ENCODE data around the gene TLX2. TPM values are rescaled to one million over a fixed set of nuclear protein-coding genes. Genes with fewer than 3 reads are reported as not detected.

Gene TLX2
- total RNA-seq, 1 experiment from 2014 or later, result 2.5 TPM

GRCh38 chr2:74491648-74492544 lies 22.4 kb upstream of the TLX2 start:
- H2AFZ ChIP-seq (ENCODE audit: low read length), result no peak overlapping the region
- no peak overlapping the region for H3K9ac ChIP-seq (ENCODE audit: low read length)
- no peaks in the 10 kb centered on the region for H4K20me1 ChIP-seq (ENCODE audit: insufficient read depth, low read depth, low read length)
- no peak overlapping the region for H3K27ac ChIP-seq (ENCODE audit: low read length)
- H3K9me2 ChIP-seq (replicated peaks; ENCODE audit: insufficient read depth, low read length), result no peaks in the 10 kb centered on the region
- H3K4me3 ChIP-seq (ENCODE audit: low read length), result no peak overlapping the region
- no peak overlapping the region for H3K4me2 ChIP-seq (ENCODE audit: low read depth, low read length, poor library complexity, severe bottlenecking)
- H3K79me2 ChIP-seq (ENCODE audit: low read length), result peaks cover 4% of the 10 kb centered on the region; the same call in 1 of the 2 replicates
- H3K9me3 ChIP-seq (ENCODE audit: low read length), result no peaks in the 10 kb centered on the region
- no peaks in the 10 kb centered on the region for H3K27me3 ChIP-seq (ENCODE audit: low read length)
- H3K36me3 ChIP-seq (ENCODE audit: insufficient read depth, low read length), result peaks cover 25% of the 10 kb centered on the region; the same call in 1 of the 2 replicates
- no peak for DNase-seq
- H3K4me1 ChIP-seq (ENCODE audit: low read length), result no peaks in the 10 kb centered on the region

- Histone ChIP-seq H3K4me2 (ENCODE audit: low read depth, low read length, poor library complexity, severe bottlenecking) (no peak overlapping the region), H3K9me2 (replicated peaks; ENCODE audit: insufficient read depth, low read length) (no peaks in the 10 kb centered on the region), H2AFZ (ENCODE audit: low read length) (no peak overlapping the region), H3K27me3 (ENCODE audit: low read length) (no peaks in the 10 kb centered on the region), H4K20me1 (ENCODE audit: insufficient read depth, low read depth, low read length) (no peaks in the 10 kb centered on the region), H3K36me3 (ENCODE audit: insufficient read depth, low read length) (peaks cover 22% of the 10 kb centered on the region; the same call in 1 of the 2 replicates), H3K79me2 (ENCODE audit: low read length) (no peaks in the 10 kb centered on the region), H3K27ac (ENCODE audit: low read length) (no peak overlapping the region), H3K4me1 (ENCODE audit: low read length) (no peaks in the 10 kb centered on the region), H3K9me3 (ENCODE audit: low read length) (no peaks in the 10 kb centered on the region), H3K9ac (ENCODE audit: low read length) (no peak overlapping the region), H3K4me3 (ENCODE audit: low read length) (no peak overlapping the region)
- no peak for DNase-seq
Observed at GRCh38 chr2:74493546-74493945, 20.7 kb upstream of the TLX2 start.

- Histone ChIP-seq H3K9ac (ENCODE audit: low read length) (no peak overlapping the region), H3K4me1 (ENCODE audit: low read length) (no peaks in the 10 kb centered on the region), H3K4me3 (ENCODE audit: low read length) (no peak overlapping the region), H3K27me3 (ENCODE audit: low read length) (no peaks in the 10 kb centered on the region), H3K79me2 (ENCODE audit: low read length) (no peaks in the 10 kb centered on the region), H2AFZ (ENCODE audit: low read length) (no peak overlapping the region), H3K9me2 (replicated peaks; ENCODE audit: insufficient read depth, low read length) (no peaks in the 10 kb centered on the region), H3K27ac (ENCODE audit: low read length) (no peak overlapping the region), H3K36me3 (ENCODE audit: insufficient read depth, low read length) (peaks cover 22% of the 10 kb centered on the region; the same call in 1 of the 2 replicates), H3K4me2 (ENCODE audit: low read depth, low read length, poor library complexity, severe bottlenecking) (no peak overlapping the region), H4K20me1 (ENCODE audit: insufficient read depth, low read depth, low read length) (no peaks in the 10 kb centered on the region), H3K9me3 (ENCODE audit: low read length) (no peaks in the 10 kb centered on the region)
- no peak for DNase-seq
Observed at GRCh38 chr2:74495440-74495839, 18.8 kb upstream of the TLX2 start.

- Histone ChIP-seq H3K27me3 (ENCODE audit: low read length) (no peaks in the 10 kb centered on the region), H3K9me2 (replicated peaks; ENCODE audit: insufficient read depth, low read length) (no peaks in the 10 kb centered on the region), H3K4me1 (ENCODE audit: low read length) (peaks cover 12% of the 10 kb centered on the region), H3K9me3 (ENCODE audit: low read length) (no peaks in the 10 kb centered on the region), H3K27ac (ENCODE audit: low read length) (no peak overlapping the region), H3K4me2 (ENCODE audit: low read depth, low read length, poor library complexity, severe bottlenecking) (no peak overlapping the region), H3K36me3 (ENCODE audit: insufficient read depth, low read length) (peaks cover 12% of the 10 kb centered on the region; the same call in 1 of the 2 replicates), H4K20me1 (ENCODE audit: insufficient read depth, low read depth, low read length) (no peaks in the 10 kb centered on the region), H3K9ac (ENCODE audit: low read length) (no peak overlapping the region), H3K79me2 (ENCODE audit: low read length) (peaks cover 5% of the 10 kb centered on the region), H3K4me3 (ENCODE audit: low read length) (no peak overlapping the region), H2AFZ (ENCODE audit: low read length) (no peak overlapping the region)
- DNase-seq, result no peak
Observed at GRCh38 chr2:74496997-74497776, 17.1 kb upstream of the TLX2 start.

- Histone ChIP-seq H3K4me1 (ENCODE audit: low read length) (peaks cover 19% of the 10 kb centered on the region), H4K20me1 (ENCODE audit: insufficient read depth, low read depth, low read length) (no peaks in the 10 kb centered on the region), H2AFZ (ENCODE audit: low read length) (no peak overlapping the region), H3K27ac (ENCODE audit: low read length) (no peak overlapping the region), H3K4me3 (ENCODE audit: low read length) (no peak overlapping the region), H3K4me2 (ENCODE audit: low read depth, low read length, poor library complexity, severe bottlenecking) (no peak overlapping the region), H3K9me2 (replicated peaks; ENCODE audit: insufficient read depth, low read length) (no peaks in the 10 kb centered on the region), H3K9ac (ENCODE audit: low read length) (no peak overlapping the region), H3K9me3 (ENCODE audit: low read length) (no peaks in the 10 kb centered on the region), H3K27me3 (ENCODE audit: low read length) (no peaks in the 10 kb centered on the region), H3K79me2 (ENCODE audit: low read length) (peaks cover 11% of the 10 kb centered on the region), H3K36me3 (ENCODE audit: insufficient read depth, low read length) (peaks cover 11% of the 10 kb centered on the region; the same call in 1 of the 2 replicates)
- no peak for DNase-seq
Observed at GRCh38 chr2:74497777-74498499, 16.3 kb upstream of the TLX2 start.

- H3K27me3 ChIP-seq (ENCODE audit: low read length), result no peaks in the 10 kb centered on the region
- peaks cover 25% of the 10 kb centered on the region for H3K4me1 ChIP-seq (ENCODE audit: low read length)
Observed at GRCh38 chr2:74498500-74499266, 15.6 kb upstream of the TLX2 start.

GRCh38 chr2:74499267-74499939 lies 14.8 kb upstream of the TLX2 start, which contains the start of gene LBX2:
LBX2 (minus strand) TSS chr2:74499603; CDS start chr2:74499537, 66 bp downstream.
- Histone ChIP-seq H3K79me2 (ENCODE audit: low read length) (peaks cover 11% of the 10 kb centered on the region), H3K36me3 (ENCODE audit: insufficient read depth, low read length) (no peaks in the 10 kb centered on the region), H3K9ac (ENCODE audit: low read length) (no peak within 1 kb of the TSS), H3K4me3 (ENCODE audit: low read length) (no peak within 1 kb of the TSS), H2AFZ (ENCODE audit: low read length) (no peak within 1 kb of the TSS), H3K27me3 (ENCODE audit: low read length) (no peaks in the 10 kb centered on the region), H3K4me2 (ENCODE audit: low read depth, low read length, poor library complexity, severe bottlenecking) (no peak within 1 kb of the TSS), H3K9me3 (ENCODE audit: low read length) (no peaks in the 10 kb centered on the region), H3K27ac (ENCODE audit: low read length) (no peak within 1 kb of the TSS), H3K9me2 (replicated peaks; ENCODE audit: insufficient read depth, low read length) (no peaks in the 10 kb centered on the region), H4K20me1 (ENCODE audit: insufficient read depth, low read depth, low read length) (no peaks in the 10 kb centered on the region), H3K4me1 (ENCODE audit: low read length) (peaks cover 32% of the 10 kb centered on the region)
- no peak for DNase-seq

More at GRCh38 chr2:74498500-74499266, 15.6 kb upstream of the TLX2 start:
- no peak overlapping the region for H3K4me2 ChIP-seq (ENCODE audit: low read depth, low read length, poor library complexity, severe bottlenecking)
- no peak for DNase-seq
- H3K79me2 ChIP-seq (ENCODE audit: low read length), result peaks cover 11% of the 10 kb centered on the region
- H3K36me3 ChIP-seq (ENCODE audit: insufficient read depth, low read length), result peaks cover 6% of the 10 kb centered on the region; the same call in 1 of the 2 replicates
- H2AFZ ChIP-seq (ENCODE audit: low read length), result no peak overlapping the region
- no peaks in the 10 kb centered on the region for H4K20me1 ChIP-seq (ENCODE audit: insufficient read depth, low read depth, low read length)
- no peak overlapping the region for H3K27ac ChIP-seq (ENCODE audit: low read length)
- H3K9ac ChIP-seq (ENCODE audit: low read length), result no peak overlapping the region
- no peak overlapping the region for H3K4me3 ChIP-seq (ENCODE audit: low read length)
- no peaks in the 10 kb centered on the region for H3K9me2 ChIP-seq (replicated peaks; ENCODE audit: insufficient read depth, low read length)
- H3K9me3 ChIP-seq (ENCODE audit: low read length), result no peaks in the 10 kb centered on the region
